8988T (cell line): ENCODE data around the gene NKTR.

ENCODE experiments used
- DNase-seq: peaks from one replicate; pipeline ENCODE4 v3.0.0; 2011

Gene NKTR

DNA sequence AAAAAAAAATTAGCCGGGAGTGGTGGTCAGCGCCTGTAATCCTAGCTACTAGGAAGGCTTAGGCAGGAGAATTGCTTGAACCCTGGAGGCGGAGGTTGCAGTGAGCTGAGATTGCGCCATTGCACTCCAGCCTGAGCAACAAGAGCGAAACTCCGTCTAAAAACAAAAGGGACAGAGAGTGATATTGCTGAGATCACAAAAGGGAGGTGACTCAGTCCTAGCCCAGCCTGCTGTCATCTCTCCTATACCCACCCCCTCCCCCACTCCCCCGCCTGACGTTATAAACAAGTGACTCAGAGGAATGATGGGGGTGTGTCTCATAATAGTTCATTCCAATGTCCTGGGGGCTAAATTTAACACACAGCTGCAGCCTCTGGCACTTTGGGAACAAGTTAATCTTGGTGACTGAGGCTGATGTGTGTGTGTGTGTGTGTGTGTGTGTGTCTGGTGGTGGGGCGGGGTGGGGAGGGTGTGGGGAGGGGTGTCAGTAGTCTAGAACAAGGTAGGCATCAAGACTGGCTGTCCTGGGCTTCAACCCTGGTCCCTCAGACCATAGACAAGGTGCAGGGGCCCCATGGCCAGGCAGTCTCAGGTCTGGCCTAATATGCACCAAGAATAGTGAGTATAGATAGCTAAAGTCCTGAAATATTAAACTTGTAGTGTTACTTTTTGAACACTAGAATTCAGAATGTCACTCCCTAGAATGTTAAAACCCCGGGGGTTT lies 83.6 kb downstream of the NKTR start:
- DNase-seq, result peak; percentile 99

- peak; percentile 51 for DNase-seq
Observed at GRCh38 chr3:42684632-42685362, 84.3 kb downstream of the NKTR start.

- peak; percentile 26 for DNase-seq
Observed at GRCh38 chr3:42685363-42685881, 84.9 kb downstream of the NKTR start, which contains the start of gene KLHL40. Gene KLHL40, plus strand, starts transcription at chr3:42685537. Its CDS starts 82 bp downstream, at chr3:42685619.

DNA sequence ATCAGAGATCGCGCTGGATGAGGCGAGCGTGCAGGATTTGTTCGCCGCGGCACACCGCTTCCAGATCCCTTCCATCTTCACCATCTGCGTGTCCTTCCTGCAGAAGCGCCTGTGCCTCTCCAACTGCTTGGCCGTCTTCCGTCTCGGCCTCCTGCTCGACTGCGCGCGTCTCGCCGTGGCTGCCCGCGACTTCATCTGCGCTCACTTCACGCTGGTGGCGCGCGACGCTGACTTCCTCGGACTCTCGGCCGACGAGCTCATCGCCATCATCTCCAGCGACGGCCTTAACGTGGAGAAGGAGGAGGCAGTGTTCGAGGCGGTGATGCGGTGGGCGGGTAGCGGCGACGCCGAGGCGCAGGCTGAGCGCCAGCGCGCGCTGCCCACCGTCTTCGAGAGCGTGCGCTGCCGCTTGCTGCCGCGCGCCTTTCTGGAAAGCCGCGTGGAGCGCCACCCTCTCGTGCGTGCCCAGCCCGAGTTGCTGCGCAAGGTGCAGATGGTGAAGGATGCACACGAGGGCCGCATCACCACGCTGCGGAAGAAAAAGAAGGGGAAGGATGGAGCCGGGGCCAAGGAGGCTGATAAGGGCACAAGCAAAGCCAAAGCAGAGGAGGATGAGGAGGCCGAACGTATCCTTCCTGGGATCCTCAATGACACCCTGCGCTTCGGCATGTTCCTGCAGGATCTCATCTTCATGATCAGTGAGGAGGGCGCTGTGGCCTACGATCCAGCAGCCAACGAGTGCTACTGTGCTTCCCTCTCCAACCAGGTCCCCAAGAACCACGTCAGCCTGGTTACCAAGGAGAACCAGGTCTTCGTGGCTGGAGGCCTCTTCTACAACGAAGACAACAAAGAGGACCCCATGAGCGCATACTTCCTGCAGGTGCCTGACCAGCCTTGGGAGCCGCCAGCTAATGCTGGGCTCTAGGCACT lies 85.7 kb downstream of the NKTR start:
- peak; percentile 37 for DNase-seq

- DNase-seq, result peak; percentile 28
Observed at GRCh38 chr3:42686832-42687650, 86.6 kb downstream of the NKTR start.

GRCh38 chr3:42688016-42688415 lies 87.5 kb downstream of the NKTR start:
- DNase-seq, result peak; percentile 51

DNA sequence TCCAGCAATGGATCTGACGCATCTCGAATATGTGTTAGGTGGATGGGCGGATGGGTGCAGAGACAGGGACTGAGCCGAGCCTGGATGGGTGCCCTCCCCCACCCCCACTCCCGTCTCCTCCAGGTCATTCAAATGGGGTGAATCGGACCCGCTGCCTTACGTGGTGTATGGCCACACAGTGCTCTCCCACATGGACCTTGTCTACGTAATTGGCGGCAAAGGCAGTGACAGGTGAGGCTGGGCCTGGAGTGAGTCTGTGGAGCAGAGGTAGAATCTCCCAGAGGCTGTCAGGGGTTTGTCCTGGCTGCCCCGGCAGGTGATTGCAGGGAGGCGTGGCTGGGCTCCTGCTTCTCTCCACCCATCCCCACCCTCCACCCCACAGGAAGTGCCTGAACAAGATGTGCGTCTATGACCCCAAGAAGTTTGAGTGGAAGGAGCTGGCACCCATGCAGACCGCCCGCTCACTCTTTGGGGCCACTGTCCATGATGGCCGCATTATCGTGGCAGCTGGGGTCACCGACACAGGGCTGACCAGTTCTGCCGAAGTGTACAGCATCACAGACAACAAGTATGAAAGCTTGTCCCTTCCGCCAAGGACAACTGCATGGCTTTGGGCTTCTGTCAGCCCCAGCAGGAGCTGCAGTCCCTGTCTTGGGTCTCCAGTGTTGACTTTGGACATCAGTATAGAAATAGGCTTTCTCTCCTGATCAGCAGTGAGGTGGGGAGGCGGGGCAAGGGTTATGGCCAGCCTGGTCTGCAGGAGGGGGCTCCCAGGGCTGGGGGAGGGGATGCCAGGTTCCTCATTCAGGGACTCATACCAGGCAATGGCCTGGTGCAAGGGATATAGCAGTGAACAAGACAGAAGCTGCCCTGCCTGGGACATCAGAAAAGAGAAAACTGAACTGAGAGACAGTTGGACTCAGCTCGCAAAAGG lies 88.3 kb downstream of the NKTR start:
- peak; percentile 29 for DNase-seq

- peak; percentile 31 for DNase-seq
Observed at GRCh38 chr3:42689421-42690014, 89.0 kb downstream of the NKTR start.

GRCh38 chr3:42690191-42690590 lies 89.7 kb downstream of the NKTR start:
- peak; percentile 32 for DNase-seq

GRCh38 chr3:42690766-42691680 lies 90.5 kb downstream of the NKTR start:
- peak; percentile 44 for DNase-seq

DNA sequence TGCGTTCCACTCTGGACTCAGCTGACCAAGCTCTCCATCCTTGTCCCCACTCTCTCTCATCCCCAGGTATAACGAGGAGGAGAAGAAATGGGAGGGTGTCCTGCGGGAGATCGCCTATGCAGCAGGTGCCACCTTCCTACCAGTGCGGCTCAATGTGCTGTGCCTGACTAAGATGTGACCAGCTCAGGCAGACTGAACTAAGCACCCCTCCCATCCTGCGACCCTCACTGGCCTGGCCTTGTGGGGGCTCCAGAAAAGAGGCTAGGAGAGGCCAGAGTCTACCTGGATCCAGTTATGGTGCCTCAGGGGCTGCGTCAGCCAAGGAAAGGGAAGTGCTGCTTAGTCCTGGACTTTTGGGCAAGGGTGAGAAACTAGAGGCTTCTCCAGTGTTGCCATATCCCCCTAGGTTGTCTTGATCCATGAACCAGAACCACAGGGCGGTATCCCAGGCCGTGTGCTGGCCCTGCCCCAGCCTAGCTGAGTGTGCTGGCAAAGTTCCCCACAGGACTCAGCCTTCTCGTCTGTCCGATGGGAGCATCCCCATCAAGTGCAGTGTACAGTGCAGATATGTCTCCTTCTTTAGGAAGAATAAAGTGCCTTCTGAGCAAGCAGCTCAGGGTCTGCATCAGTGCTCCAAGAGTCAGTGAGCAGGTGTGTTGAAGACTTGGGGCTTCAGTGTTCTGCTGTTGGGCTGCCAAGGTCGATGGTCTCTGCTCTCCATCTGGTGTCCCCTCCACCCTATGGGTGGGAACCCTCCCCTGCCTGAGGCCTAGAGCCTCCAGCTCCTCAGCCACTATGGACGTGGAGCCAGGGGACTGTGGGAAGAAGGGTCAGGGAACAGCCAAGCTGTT lies 91.6 kb downstream of the NKTR start:
- DNase-seq, result peak; percentile 14

DNA sequence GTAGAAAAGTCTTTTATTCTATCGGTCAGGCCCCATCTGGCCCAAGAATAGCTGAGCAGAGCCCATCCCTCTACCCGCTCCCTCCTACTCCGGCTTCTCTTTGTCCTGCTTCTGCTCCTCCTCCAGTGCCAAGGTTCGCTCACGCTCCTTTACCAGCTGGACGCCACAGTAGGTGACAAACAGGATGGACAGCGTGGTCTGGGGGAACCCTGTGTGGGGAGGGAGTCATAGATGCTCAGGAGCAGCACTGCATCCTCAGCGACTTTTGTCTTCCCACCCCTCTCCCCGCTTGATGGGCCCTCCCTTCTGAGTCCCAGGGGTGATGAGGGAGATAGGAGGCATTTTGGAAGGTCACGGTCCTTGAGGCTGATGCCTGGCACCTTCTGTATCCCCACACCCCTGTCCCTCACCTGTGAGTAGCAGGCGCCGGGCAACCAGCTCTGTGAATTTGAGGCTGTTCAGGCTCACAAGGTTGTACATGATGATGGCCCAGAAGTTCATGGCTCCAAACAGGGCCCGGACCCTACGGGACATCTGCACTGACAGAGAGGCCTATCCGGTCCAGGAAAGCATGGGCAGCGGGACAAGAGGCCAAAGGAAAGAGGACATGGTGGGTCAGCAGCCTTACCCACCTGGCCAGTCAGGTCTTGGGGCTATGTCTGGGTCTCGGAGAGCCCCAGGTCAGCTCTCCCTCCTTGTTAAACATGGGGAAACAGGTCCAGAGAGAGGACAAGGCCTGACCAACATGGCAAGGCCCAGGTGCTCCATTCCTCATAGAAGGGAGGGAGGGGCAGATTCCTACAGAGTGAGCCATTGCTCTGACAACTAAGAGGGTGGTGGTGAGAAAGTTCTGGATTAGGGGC lies 92.4 kb downstream of the NKTR start:
- no peak for DNase-seq

DNA sequence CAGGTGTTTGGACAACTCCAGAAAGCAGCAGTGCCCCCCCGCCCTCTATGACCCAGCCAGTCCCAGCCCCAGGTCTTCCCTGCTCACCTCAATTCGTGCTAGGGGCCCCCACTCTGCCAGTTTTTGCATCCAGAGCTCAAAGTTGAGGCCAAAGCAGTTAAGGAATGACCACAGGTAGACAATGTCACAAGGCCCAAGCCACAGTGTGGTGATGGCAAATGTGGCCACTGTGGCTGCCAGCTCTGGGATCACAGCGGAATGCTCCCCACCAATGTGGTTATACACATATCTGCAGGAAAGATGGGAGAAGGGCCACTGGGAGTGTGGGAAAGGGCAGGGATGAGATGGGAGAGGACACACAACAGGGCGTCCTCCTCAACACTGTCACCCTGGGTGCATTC lies 93.0 kb downstream of the NKTR start:
- no peak for DNase-seq

DNA sequence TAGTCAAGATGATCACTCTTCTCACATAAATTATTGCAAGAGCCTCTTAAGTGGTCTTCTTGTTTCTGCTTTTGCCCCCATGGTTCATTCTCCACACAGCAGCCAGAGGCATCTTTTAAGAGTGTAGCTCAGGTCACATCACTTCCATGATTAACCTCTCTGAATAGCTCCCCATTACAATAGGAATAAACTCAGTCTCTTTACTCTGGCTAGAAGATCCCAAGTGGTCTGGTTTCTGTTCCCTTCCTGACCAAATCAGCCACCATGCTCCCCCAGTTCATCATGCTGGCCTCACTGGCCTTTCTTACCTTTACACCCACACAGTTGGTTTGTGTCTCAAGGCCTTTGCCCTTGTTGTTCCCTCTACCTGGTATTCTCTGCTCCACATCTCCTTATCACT lies 93.9 kb downstream of the NKTR start:
- no peak for DNase-seq

- DNase-seq, result no peak
Observed at GRCh38 chr3:42696356-42697288, 96.1 kb downstream of the NKTR start.
